Thymus (tissue), 11 donors: ENCODE data around the gene ID4. TPM values are rescaled to one million over a fixed set of nuclear protein-coding genes. Genes with fewer than 3 reads are reported as not detected.

Experiments used
- DNase-seq, 9 donors: peaks; one replicate each; pipeline ENCODE4 v3.0.0-alpha.2; 2013; ENCODE audit warnings: low spot score in 9 of 9, low read depth in 6 of 9, missing footprints in 1 of 9
- H3K27ac ChIP-seq, 2 donors: one replicate each; pipeline ENCODE4 v1.5.1; 2013; ENCODE audit warnings: control low read depth in 1 of 2, low read depth in 1 of 2, low read length in 1 of 2, mild to moderate bottlenecking in 1 of 2, moderate library complexity in 1 of 2
- H3K27me3 ChIP-seq, 2 donors: one replicate each; pipeline ENCODE4 v1.5.1; 2013; ENCODE audit warnings: low read length in 1 of 2; ENCODE audit not compliant: control insufficient read depth in 2 of 2, insufficient read depth in 1 of 2
- H3K36me3 ChIP-seq, 2 donors: one replicate each; pipeline ENCODE4 v1.5.1; 2013; ENCODE audit warnings: low read length in 1 of 2, mild to moderate bottlenecking in 1 of 2, moderate library complexity in 1 of 2; ENCODE audit not compliant: control insufficient read depth in 2 of 2, insufficient read depth in 2 of 2
- H3K4me1 ChIP-seq, 2 donors: one replicate each; pipeline ENCODE4 v1.5.1; 2013; ENCODE audit warnings: low read length in 2 of 2; ENCODE audit not compliant: control insufficient read depth in 2 of 2, insufficient read depth in 2 of 2
- H3K4me3 ChIP-seq, 2 donors: one replicate each; pipeline ENCODE4 v1.5.1; 2013; ENCODE audit warnings: low read length in 2 of 2, control low read depth in 1 of 2, mild to moderate bottlenecking in 1 of 2
- H3K9me3 ChIP-seq, 2 donors: one replicate each; pipeline ENCODE4 v1.5.1; 2013; ENCODE audit warnings: low read length in 1 of 2, mild to moderate bottlenecking in 1 of 2; ENCODE audit not compliant: control insufficient read depth in 2 of 2, insufficient read depth in 1 of 2
- WGBS: extraction: QIAGEN DNeasy Blood & Tissue Kit; methylation state at CpG from one replicate; pipeline ENCODE4 v1.1.7; 2013; 5-methylcytosine and 5-hydroxymethylcytosine counted together
- polyA plus RNA-seq: library from polyadenylated mRNA; stranded (reverse); fragments of 200-250 nt; gene quantifications from one replicate; pipeline ENCODE4 v1.2.3, GENCODE V29; 2013
- total RNA-seq: library from RNA; stranded (reverse); fragments of 120-200 nt; gene quantifications from one replicate; pipeline ENCODE4 v1.2.4, GENCODE V29; 2013
- donor health status: healthy.

ID4 gene
- total and polyA plus RNA-seq, 2 donors: 1.5 to 10.9 TPM

- Histone ChIP-seq H3K27me3 (no peaks in the 10 kb centered on the region), H3K27ac (no peak overlapping the region), H3K36me3 (no peaks in the 10 kb centered on the region), H3K4me3 (no peak overlapping the region), H3K9me3 (no peaks in the 10 kb centered on the region), H3K4me1 (no peaks in the 10 kb centered on the region)
- DNase-seq: no peak
- 95% methylated on average over 5 of the region's 5 CpGs for WGBS
Measured at GRCh38 chr6:19891451-19891850, 54.3 kb downstream of the ID4 start.
